Mesothelial cell of epicardium (in vitro differentiated cells): Measurements from ENCODE around the gene MRPL11. TPM values are rescaled to one million over a fixed set of nuclear protein-coding genes. Genes with fewer than 3 reads are reported as not detected.

Experiments used
- DNase-seq, 2 experiments: peaks; one replicate each; pipeline ENCODE4 v3.0.0; 2021; ENCODE audit warnings: low spot score in 2 of 2; ENCODE audit not compliant: unreplicated experiment in 2 of 2
- H3K27ac Mint-ChIP-seq: 2 replicates; pipeline ENCODE4 v1.8.0; 2021; ENCODE audit warnings: mixed read lengths
- H3K27me3 Mint-ChIP-seq: 2 replicates; pipeline ENCODE4 v1.8.0; 2021; ENCODE audit warnings: low read depth, mixed read lengths
- H3K36me3 Mint-ChIP-seq: 2 replicates; pipeline ENCODE4 v1.8.0; 2021; ENCODE audit warnings: mixed read lengths
- H3K4me1 Mint-ChIP-seq: 2 replicates; pipeline ENCODE4 v1.8.0; 2021; ENCODE audit warnings: mixed read lengths
- H3K4me3 Mint-ChIP-seq: 2 replicates; pipeline ENCODE4 v1.8.0; 2021; ENCODE audit warnings: mild to moderate bottlenecking, moderate library complexity, mixed read lengths
- H3K9me3 Mint-ChIP-seq: 2 replicates; pipeline ENCODE4 v1.8.0; 2021; ENCODE audit warnings: mixed read lengths
- total RNA-seq: library from RNA; stranded (reverse); gene quantifications from 3 replicates; pipeline ENCODE4 v1.2.1, GENCODE V29; 2021
- TF ChIP-seq, protein P1 (sequence below): fragments of 200-600 bp; sonication (generic); IDR thresholded peaks from one replicate; pipeline ENCODE4 v1.5.0; 2021; ENCODE audit warnings: antibody characterized with exemption; ENCODE audit not compliant: unreplicated experiment

MRPL11 gene
- total RNA-seq, 1 donor from 2014 or later = 49.7 TPM

DNA sequence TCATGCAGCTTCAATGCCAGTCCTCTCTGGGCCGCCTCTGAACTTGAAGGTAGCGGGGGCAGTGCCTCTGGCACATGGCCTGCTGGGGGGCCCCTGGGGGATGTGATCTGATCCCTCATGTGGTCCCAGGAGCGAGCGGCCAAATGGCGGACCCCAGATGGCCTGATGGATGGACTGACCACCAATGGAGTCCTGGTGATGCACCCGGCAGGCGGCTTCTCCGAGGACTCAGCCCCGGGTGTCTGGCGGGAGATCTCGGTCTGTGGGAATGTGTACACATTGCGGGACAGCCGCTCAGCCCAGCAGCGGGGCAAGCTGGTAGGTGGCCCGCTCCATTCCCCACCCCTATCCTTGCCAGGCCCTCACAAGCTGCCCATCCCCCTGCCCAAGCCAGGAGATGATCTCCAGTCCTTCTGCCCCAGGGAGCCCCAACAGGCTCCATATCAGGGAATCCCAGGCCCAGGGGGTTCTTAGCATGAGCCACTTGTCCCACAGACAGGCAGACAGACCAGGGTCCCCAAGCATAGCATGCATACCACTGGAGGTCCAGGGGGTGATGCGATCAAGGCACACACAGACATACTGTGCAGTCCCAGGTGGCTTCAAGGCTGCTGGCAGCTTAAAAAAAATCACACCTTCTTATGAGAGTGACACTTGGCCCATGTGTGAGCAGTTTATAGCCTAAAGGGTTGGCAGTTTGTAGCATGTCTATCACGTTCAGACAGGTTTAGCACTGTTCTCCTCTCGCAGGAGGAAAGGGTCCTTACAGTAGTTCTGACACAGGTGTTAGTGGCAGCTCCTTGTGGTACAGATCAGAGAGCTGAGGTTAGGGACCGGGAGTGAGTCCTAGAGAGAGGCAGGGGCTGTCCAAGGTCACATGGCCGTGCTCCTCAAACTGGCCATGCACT lies 35.2 kb upstream of the MRPL11 start:
- Mint-ChIP-seq H3K9me3 (no peaks in the 10 kb centered on the region), H3K27ac (no peak overlapping the region), H3K27me3 (no peaks in the 10 kb centered on the region), H3K4me3 (no peak overlapping the region), H3K4me1 (peaks cover 2% of the 10 kb centered on the region), H3K36me3 (no peaks in the 10 kb centered on the region)
- TF ChIP-seq, protein P1, sequence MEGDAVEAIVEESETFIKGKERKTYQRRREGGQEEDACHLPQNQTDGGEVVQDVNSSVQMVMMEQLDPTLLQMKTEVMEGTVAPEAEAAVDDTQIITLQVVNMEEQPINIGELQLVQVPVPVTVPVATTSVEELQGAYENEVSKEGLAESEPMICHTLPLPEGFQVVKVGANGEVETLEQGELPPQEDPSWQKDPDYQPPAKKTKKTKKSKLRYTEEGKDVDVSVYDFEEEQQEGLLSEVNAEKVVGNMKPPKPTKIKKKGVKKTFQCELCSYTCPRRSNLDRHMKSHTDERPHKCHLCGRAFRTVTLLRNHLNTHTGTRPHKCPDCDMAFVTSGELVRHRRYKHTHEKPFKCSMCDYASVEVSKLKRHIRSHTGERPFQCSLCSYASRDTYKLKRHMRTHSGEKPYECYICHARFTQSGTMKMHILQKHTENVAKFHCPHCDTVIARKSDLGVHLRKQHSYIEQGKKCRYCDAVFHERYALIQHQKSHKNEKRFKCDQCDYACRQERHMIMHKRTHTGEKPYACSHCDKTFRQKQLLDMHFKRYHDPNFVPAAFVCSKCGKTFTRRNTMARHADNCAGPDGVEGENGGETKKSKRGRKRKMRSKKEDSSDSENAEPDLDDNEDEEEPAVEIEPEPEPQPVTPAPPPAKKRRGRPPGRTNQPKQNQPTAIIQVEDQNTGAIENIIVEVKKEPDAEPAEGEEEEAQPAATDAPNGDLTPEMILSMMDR = no peak
- no peak for DNase-seq

DNA sequence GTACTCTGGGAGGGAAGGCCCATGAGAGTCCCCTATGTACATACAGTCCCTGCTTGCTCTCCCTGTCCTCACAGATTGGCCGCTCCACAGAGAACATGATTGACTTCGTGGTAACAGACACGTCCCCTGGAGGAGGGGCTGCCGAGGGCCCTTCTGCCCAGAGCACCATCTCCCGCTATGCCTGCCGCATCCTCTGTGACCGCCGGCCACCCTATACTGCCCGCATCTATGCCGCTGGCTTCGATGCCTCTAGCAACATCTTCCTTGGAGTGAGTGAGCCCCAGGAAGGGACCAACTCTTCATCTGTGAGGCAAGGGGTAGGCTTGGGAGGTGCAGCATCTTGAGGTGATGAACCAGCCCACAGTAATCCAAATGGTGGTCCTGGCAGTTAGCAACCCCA lies 34.5 kb upstream of the MRPL11 start:
- Mint-ChIP-seq H3K9me3 (no peaks in the 10 kb centered on the region), H3K36me3 (no peaks in the 10 kb centered on the region), H3K4me1 (peaks cover 4% of the 10 kb centered on the region), H3K27ac (no peak overlapping the region), H3K4me3 (no peak overlapping the region), H3K27me3 (no peaks in the 10 kb centered on the region)
- no peak for DNase-seq
- TF ChIP-seq, protein P1 = no peak

DNA sequence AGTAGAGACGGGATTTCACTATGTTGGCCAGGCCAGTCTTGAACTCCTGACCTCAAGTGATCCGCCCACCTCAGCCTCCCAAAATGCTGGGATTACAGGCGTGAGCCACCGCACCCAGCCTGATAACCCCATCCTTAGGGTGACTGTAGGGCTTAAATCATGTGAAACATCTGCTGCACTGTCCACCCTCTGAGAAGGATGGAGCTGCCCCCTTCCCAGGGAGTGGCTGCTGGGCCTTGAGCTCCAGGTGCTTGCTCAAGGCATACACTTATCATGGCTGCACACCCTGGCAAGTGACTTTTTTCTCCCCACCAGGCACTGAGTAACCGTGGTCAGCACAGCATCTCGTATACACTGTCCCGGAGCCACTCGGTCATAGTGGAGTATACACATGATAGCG lies 33.4 kb upstream of the MRPL11 start:
- Mint-ChIP-seq H3K36me3 (no peaks in the 10 kb centered on the region), H3K4me3 (no peak overlapping the region), H3K27ac (no peak overlapping the region), H3K9me3 (no peaks in the 10 kb centered on the region), H3K27me3 (no peaks in the 10 kb centered on the region), H3K4me1 (peaks cover 6% of the 10 kb centered on the region)
- TF ChIP-seq, protein P1 = no peak
- DNase-seq = no peak

DNA sequence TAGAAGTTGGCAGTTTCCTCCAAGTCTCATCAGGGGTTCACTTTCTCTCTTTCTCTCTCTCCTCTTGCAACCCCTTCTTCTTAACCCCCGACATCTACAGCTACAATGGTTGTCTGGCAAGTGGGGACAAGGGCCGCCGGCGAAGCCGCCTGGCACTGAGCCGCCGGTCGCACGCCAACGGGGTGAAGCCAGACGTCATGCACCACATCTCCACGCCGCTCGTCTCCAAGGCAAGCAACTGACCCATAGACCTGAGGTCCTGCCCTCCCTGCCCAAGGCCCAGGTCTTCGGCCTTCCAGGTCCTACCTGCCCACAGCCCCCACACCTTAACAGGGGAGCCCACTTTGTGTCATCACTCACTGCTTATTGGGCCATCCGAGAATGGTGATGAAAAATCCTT lies 32.5 kb upstream of the MRPL11 start:
- Mint-ChIP-seq H3K27ac (no peak overlapping the region), H3K27me3 (no peaks in the 10 kb centered on the region), H3K4me1 (peaks cover 6% of the 10 kb centered on the region), H3K4me3 (no peak overlapping the region), H3K9me3 (no peaks in the 10 kb centered on the region), H3K36me3 (no peaks in the 10 kb centered on the region)
- DNase-seq = no peak
- TF ChIP-seq, protein P1 = no peak

DNA sequence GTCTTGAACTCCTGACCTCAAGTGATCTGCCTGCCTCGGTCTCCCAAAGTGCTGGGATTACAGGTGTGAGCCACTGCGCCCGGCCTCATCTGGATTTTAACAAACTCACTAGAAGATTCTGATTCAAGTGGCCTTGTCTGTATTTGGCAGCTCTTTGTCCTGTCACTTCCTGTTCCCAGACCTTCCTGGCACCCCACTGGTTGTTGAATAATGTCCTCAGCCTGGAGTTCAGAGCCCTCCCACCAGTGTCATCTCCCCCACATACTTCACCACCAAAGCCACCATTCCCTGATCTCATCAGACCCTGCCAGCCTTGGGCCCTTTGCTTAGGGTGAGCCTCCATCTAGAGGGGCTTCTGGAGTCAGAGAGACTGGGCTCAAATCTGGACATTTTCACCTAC lies 31.4 kb upstream of the MRPL11 start:
- Mint-ChIP-seq H3K4me3 (no peak overlapping the region), H3K4me1 (peaks cover 6% of the 10 kb centered on the region), H3K27me3 (no peaks in the 10 kb centered on the region), H3K9me3 (no peaks in the 10 kb centered on the region), H3K27ac (no peak overlapping the region), H3K36me3 (no peaks in the 10 kb centered on the region)
- no peak for DNase-seq
- TF ChIP-seq, protein P1 = no peak
